Spleen (tissue), 11 donors: ENCODE results near the gene GRK6. TPM values are rescaled to one million over a fixed set of nuclear protein-coding genes. Genes with fewer than 3 reads are reported as not detected.

ENCODE experiments used
- DNase-seq: peaks from one replicate; pipeline ENCODE4 v3.0.0-alpha.2; 2020
- H3K27ac ChIP-seq, 8 donors: fragments of 200-600 bp; sonication (generic) in 7 of 8; 1 replicate in 4 of 8; 2 replicates in 4 of 8; pipeline versions ENCODE4 v1.5.0 to v1.8.0; 2016 to 2021; ENCODE audit warnings: inconsistent platforms in 4 of 8, mild to moderate bottlenecking in 4 of 8, moderate library complexity in 1 of 8
- H3K27me3 ChIP-seq, 7 donors: fragments of 200-600 bp; sonication (generic) in 6 of 7; replicated peaks in 1 of 7; 1 replicate in 4 of 7; 2 replicates in 3 of 7; pipeline versions ENCODE4 v1.5.0 to v1.8.0; 2016 to 2021; ENCODE audit warnings: inconsistent platforms in 3 of 7, mild to moderate bottlenecking in 1 of 7
- H3K36me3 ChIP-seq, 6 donors: fragments of 200-600 bp; sonication (generic) in 5 of 6; 1 replicate in 4 of 6; 2 replicates in 2 of 6; pipeline versions ENCODE4 v1.5.0 to v1.8.0; 2016 to 2021; ENCODE audit warnings: inconsistent platforms in 2 of 6
- H3K4me1 ChIP-seq, 6 donors: fragments of 200-600 bp; sonication (generic) in 5 of 6; 1 replicate in 3 of 6; 2 replicates in 3 of 6; pipeline versions ENCODE4 v1.5.0 to v1.8.0; 2016 to 2021; ENCODE audit warnings: inconsistent platforms in 3 of 6
- H3K4me3 ChIP-seq, 8 donors: fragments of 200-600 bp; sonication (generic) in 7 of 8; 1 replicate in 4 of 8; 2 replicates in 4 of 8; pipeline versions ENCODE4 v1.5.0 to v1.8.0; 2016 to 2021; ENCODE audit warnings: inconsistent platforms in 4 of 8, mild to moderate bottlenecking in 4 of 8, moderate library complexity in 2 of 8
- H3K9me3 ChIP-seq, 8 donors: fragments of 200-600 bp; sonication (generic) in 7 of 8; 1 replicate in 4 of 8; 2 replicates in 4 of 8; pipeline versions ENCODE4 v1.5.0 to v1.8.0; 2016 to 2021; ENCODE audit warnings: inconsistent platforms in 4 of 8
- POLR2A ChIP-seq, 3 donors: fragments of 450-650 bp; IDR thresholded peaks; one replicate each; pipeline ENCODE4 v1.5.1; 2017; ENCODE audit warnings: antibody characterized with exemption in 3 of 3, mild to moderate bottlenecking in 1 of 3
- POLR2AphosphoS5 ChIP-seq, 3 donors: sonication (generic); formaldehyde crosslinking; IDR thresholded peaks; one replicate each; pipeline ENCODE4 v1.5.1; 2017; ENCODE audit warnings: antibody characterized with exemption in 3 of 3
- WGBS, 5 donors: extraction: QIAGEN DNeasy Blood & Tissue Kit in 3 of 5; methylation state at CpG; one replicate each; pipeline versions ENCODE4 v1.1.5 to v1.1.7; 2013 to 2018; 5-methylcytosine and 5-hydroxymethylcytosine counted together
- intact Hi-C: fragments of 100-400 bp; cut with DNase I; formaldehyde crosslinking; loops from one replicate; pipeline ENCODE4 v1.15.0; 2023; ENCODE audit warnings: low total_unique reads
- polyA plus RNA-seq, 3 donors: library from polyadenylated mRNA; stranded (reverse); fragments of 200-250 nt; gene quantifications; one replicate each; pipeline ENCODE4 v1.2.1, GENCODE V29; 2013
- total RNA-seq, 7 donors: library from RNA; depleted of rRNA in 3 of 7; stranded (reverse); fragments of >200 nt in 3 of 7; fragmentation: NEBNext Ultra II Directional in 4 of 7; extraction: Animal tissue kit (Norgen Biotek cat#: 25700) in 4 of 7; gene quantifications; one replicate each; pipeline versions ENCODE4 v1.1.0 to v1.2.1, GENCODE V29; 2016 to 2021
- TF ChIP-seq, protein P1 (sequence below), 11 experiments: fragments of 200-600 bp in 7 of 11; fragments of 450-650 bp in 4 of 11; sonication (generic) in 4 of 11; IDR thresholded peaks in 8 of 11; conservative IDR thresholded peaks in 3 of 11; 1 replicate in 7 of 11; 2 replicates in 4 of 11; pipeline versions ENCODE4 v1.4.0 to v1.8.0; 2016 to 2021; ENCODE audit warnings: antibody characterized with exemption in 11 of 11, inconsistent platforms in 4 of 11, mild to moderate bottlenecking in 1 of 11
- donor health status: healthy with polysubstance abuse.
- donor health status: DM: no; HTN: no; CAD: no; lungs with moderate emphysema.
- donor health status: DM: no; HTN: no; CAD: no.
- donor health status: Bipolar disorder and iron deficiency.
- donor health status: healthy.
- donor health status: DM: no; HTN: no; CAD: no.
- donor health status: DM: yes; HTN: yes; CAD: no.

The GRK6 gene
- total and polyA plus RNA-seq, 10 donors: 45.7 to 170 (median 133) TPM

DNA sequence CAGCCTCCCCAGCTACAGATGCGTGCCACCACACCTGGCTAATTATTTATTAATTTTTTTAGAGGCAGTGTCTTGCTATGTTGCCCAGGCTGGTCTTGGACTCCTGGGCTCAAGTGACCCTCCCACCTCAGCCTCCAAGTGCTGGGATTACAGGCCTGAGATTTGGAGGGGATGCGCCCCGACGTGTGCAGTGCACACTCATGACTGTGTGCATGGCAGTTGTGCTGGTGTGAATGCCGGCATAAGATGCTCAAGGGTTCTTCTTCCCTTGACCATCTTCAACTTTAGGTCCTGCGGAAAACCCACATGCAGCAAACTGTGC, 45.7 kb upstream of the GRK6 start:
- H3K4me3 ChIP-seq: no peak overlapping the region
- DNase-seq: no peak
- intact Hi-C loops: no loop called here
- TF ChIP-seq, protein P1, sequence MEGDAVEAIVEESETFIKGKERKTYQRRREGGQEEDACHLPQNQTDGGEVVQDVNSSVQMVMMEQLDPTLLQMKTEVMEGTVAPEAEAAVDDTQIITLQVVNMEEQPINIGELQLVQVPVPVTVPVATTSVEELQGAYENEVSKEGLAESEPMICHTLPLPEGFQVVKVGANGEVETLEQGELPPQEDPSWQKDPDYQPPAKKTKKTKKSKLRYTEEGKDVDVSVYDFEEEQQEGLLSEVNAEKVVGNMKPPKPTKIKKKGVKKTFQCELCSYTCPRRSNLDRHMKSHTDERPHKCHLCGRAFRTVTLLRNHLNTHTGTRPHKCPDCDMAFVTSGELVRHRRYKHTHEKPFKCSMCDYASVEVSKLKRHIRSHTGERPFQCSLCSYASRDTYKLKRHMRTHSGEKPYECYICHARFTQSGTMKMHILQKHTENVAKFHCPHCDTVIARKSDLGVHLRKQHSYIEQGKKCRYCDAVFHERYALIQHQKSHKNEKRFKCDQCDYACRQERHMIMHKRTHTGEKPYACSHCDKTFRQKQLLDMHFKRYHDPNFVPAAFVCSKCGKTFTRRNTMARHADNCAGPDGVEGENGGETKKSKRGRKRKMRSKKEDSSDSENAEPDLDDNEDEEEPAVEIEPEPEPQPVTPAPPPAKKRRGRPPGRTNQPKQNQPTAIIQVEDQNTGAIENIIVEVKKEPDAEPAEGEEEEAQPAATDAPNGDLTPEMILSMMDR (IDR thresholded peaks at IDR 0.05 in 8 of 11, conservative IDR thresholded peaks at IDR 0.05 in 3 of 11): no peak
- TF ChIP-seq POLR2A (IDR thresholded peaks at IDR 0.05) (no peak), POLR2AphosphoS5 (IDR thresholded peaks at IDR 0.05) (no peak)
- no peak overlapping the region for H3K27ac ChIP-seq
- peaks cover 0 to 33% (median 2%) of the 10 kb centered on the region in 6 donors for H3K4me1 ChIP-seq
- no peaks in the 10 kb centered on the region for H3K9me3 ChIP-seq
- H3K36me3 ChIP-seq: no peaks in the 10 kb centered on the region
- peaks cover 0 to 17% (median 0%) of the 10 kb centered on the region in 7 donors for H3K27me3 ChIP-seq
- WGBS, 5 donors: 89 to 100% (median 96%) methylated on average over 6 of the region's 6 CpGs

DNA sequence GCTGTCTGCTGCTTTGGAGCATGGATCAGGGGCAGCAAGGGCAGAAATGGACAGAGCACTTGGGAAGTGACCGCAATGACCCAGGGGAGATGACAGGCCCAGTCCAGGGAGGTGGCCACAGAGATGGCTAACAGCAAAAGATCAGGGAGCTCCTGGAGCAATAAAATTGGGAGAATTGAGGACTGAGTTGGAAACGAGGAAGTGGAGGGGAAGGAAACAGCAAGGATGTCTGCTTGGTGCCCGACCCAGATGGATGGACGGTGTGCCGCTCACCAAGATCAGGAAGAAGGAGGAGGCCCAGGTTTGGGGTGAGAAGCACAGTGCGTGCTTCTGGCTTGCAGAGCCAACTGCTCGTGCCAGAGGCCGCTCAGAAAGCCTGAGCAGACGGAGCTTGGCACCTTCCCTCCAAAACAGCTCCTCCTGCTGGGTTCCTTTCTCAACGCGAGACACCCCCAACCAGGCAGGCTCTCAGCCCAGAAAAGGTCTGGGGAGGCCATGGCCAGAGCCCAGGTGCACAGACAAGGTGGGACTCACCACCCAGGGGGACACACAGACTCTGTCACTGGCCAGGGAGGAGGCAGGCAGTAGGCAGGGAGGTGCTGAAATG, 44.0 kb upstream of the GRK6 start:
- Histone ChIP-seq H3K4me3 (no peak overlapping the region), H3K36me3 (no peaks in the 10 kb centered on the region), H3K27me3 (peaks cover 0 to 24% (median 0%) of the 10 kb centered on the region in 7 donors), H3K27ac (no peak overlapping the region), H3K4me1 (peaks cover 0 to 44% (median 7%) of the 10 kb centered on the region in 6 donors), H3K9me3 (no peaks in the 10 kb centered on the region)
- intact Hi-C loops: no loop called here
- WGBS, 5 donors: 22 to 35% (median 26%) methylated on average over 11 of the region's 11 CpGs
- TF ChIP-seq, protein P1 (IDR thresholded peaks at IDR 0.05 in 8 of 11, conservative IDR thresholded peaks at IDR 0.05 in 3 of 11): peak in 5 of 11 experiments; percentile 14 to 33 (median 19)
- TF ChIP-seq POLR2AphosphoS5 (IDR thresholded peaks at IDR 0.05) (peak in 1 of 3 donors; percentile 23), POLR2A (IDR thresholded peaks at IDR 0.05) (no peak)
- DNase-seq: no peak

DNA sequence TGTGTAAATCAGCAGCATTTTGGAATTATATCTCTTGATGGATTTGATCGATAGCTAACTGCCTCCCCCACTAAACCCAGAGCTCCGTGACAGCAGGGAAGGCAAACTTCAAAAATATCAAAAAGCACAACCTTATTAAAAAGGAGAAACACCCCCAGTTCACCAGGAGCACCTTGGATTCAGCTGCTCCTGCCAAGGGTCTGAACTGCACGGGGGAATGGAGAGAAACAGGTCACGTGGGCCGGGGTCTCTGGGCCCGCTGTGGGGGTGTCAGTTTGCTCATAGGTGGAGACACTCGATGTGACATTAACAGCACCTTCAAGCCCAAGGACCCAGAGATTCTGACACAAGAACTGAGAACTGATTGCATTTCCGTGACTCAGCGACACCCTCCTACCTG, 43.3 kb upstream of the GRK6 start:
- WGBS, 5 donors: 88 to 98% (median 91%) methylated on average over 9 of the region's 9 CpGs
- intact Hi-C loops: no loop called here
- no peaks in the 10 kb centered on the region for H3K9me3 ChIP-seq
- H3K36me3 ChIP-seq: no peaks in the 10 kb centered on the region
- TF ChIP-seq POLR2A (IDR thresholded peaks at IDR 0.05): no peak
- no peak for TF ChIP-seq POLR2AphosphoS5 (IDR thresholded peaks at IDR 0.05)
- TF ChIP-seq, protein P1 (IDR thresholded peaks at IDR 0.05 in 8 of 11, conservative IDR thresholded peaks at IDR 0.05 in 3 of 11): no peak
- no peak overlapping the region for H3K27ac ChIP-seq
- no peak for DNase-seq
- H3K27me3 ChIP-seq: peaks cover 0 to 24% (median 0%) of the 10 kb centered on the region in 7 donors
- no peak overlapping the region for H3K4me3 ChIP-seq
- peaks cover 0 to 49% (median 8%) of the 10 kb centered on the region in 6 donors for H3K4me1 ChIP-seq

GRCh38 chr5:177384134-177384533, 42.3 kb upstream of the GRK6 start, which contains the start of gene SLC34A1:
SLC34A1 (plus strand) TSS chr5:177384434; CDS start chr5:177385742, 1,308 bp downstream.
- no peaks in the 10 kb centered on the region for H3K9me3 ChIP-seq
- WGBS, 5 donors: 71 to 90% (median 76%) methylated on average over 4 of the region's 4 CpGs
- H3K36me3 ChIP-seq: no peaks in the 10 kb centered on the region
- intact Hi-C loops: no loop called here
- no peak for DNase-seq
- no peak for TF ChIP-seq POLR2AphosphoS5 (IDR thresholded peaks at IDR 0.05)
- peaks cover 0 to 24% (median 0%) of the 10 kb centered on the region in 7 donors for H3K27me3 ChIP-seq
- no peak within 1 kb of the TSS for H3K27ac ChIP-seq
- peaks cover 3 to 55% (median 17%) of the 10 kb centered on the region in 6 donors for H3K4me1 ChIP-seq
- no peak within 1 kb of the TSS for H3K4me3 ChIP-seq
